Tibial artery (tissue), 4 donors: ENCODE results near the gene TMEM135.

Experiments used
- DNase-seq, 2 donors: peaks; one replicate each; pipeline ENCODE4 v3.0.0-alpha.2; 2019
- H3K27ac ChIP-seq, 2 donors: fragments of 200-600 bp; sonication (generic) in 1 of 2; 1 replicate in 1 of 2; 2 replicates in 1 of 2; pipeline ENCODE4 v1.5.1; 2018 to 2019; ENCODE audit warnings: mild to moderate bottlenecking in 1 of 2
- H3K27me3 ChIP-seq, 2 donors: fragments of 200-600 bp; sonication (generic) in 1 of 2; one replicate each; pipeline versions ENCODE4 v1.5.1 to v1.6.0; 2016 to 2019
- H3K36me3 ChIP-seq, 3 donors: fragments of 200-600 bp; sonication (generic) in 2 of 3; one replicate each; pipeline ENCODE4 v1.5.1; 2016 to 2019; ENCODE audit warnings: mild to moderate bottlenecking in 2 of 3
- H3K4me1 ChIP-seq, 4 donors: fragments of 200-600 bp; sonication (generic) in 2 of 4; 1 replicate in 3 of 4; 2 replicates in 1 of 4; pipeline ENCODE4 v1.5.1; 2016 to 2019
- H3K4me3 ChIP-seq, 2 donors: fragments of 200-600 bp; sonication (generic) in 1 of 2; 1 replicate in 1 of 2; 2 replicates in 1 of 2; pipeline ENCODE4 v1.5.1; 2018 to 2019; ENCODE audit warnings: mild to moderate bottlenecking in 2 of 2
- H3K9me3 ChIP-seq, 3 donors: fragments of 200-600 bp; sonication (generic) in 1 of 3; one replicate each; pipeline ENCODE4 v1.5.1; 2016 to 2019
- CTCF ChIP-seq, 2 experiments: fragments of 200-600 bp in 1 of 2; fragments of 450-650 bp in 1 of 2; IDR thresholded peaks; one replicate each; pipeline ENCODE4 v1.5.1; 2017 to 2019; ENCODE audit warnings: antibody characterized with exemption in 2 of 2, mild to moderate bottlenecking in 1 of 2, moderate library complexity in 1 of 2
- intact Hi-C: fragments of 100-400 bp; cut with DNase I; formaldehyde crosslinking; loops from one replicate; pipeline ENCODE4 v1.15.0; 2023; ENCODE audit warnings: low total_unique reads

Gene TMEM135

GRCh38 chr11:87255589-87255988 lies 217.9 kb downstream of the TMEM135 start:
- Histone ChIP-seq H3K27me3 (no peaks in the 10 kb centered on the region), H3K9me3 (no peaks in the 10 kb centered on the region), H3K4me3 (no peak overlapping the region), H3K4me1 (peaks cover 0 to 11% (median 3%) of the 10 kb centered on the region in 4 donors), H3K36me3 (no peaks in the 10 kb centered on the region), H3K27ac (peak overlapping the region in 1 of 2 donors; percentile 28)
- DNase-seq: no peak
- intact Hi-C loops: no loop called here
- TF ChIP-seq CTCF (IDR thresholded peaks at IDR 0.05): no peak

- Histone ChIP-seq H3K27ac (no peak overlapping the region), H3K36me3 (no peaks in the 10 kb centered on the region), H3K4me1 (peaks cover 0 to 21% (median 3%) of the 10 kb centered on the region in 4 donors), H3K9me3 (no peaks in the 10 kb centered on the region), H3K4me3 (no peak overlapping the region), H3K27me3 (no peaks in the 10 kb centered on the region)
- DNase-seq: no peak
- no peak for TF ChIP-seq CTCF (IDR thresholded peaks at IDR 0.05)
- intact Hi-C loops: no loop called here
Measured at GRCh38 chr11:87256694-87257340, 219.1 kb downstream of the TMEM135 start.

GRCh38 chr11:87258171-87258833 lies 220.6 kb downstream of the TMEM135 start:
- intact Hi-C loops: no loop called here
- Histone ChIP-seq H3K27ac (no peak overlapping the region), H3K9me3 (no peaks in the 10 kb centered on the region), H3K27me3 (no peaks in the 10 kb centered on the region), H3K4me3 (no peak overlapping the region), H3K36me3 (no peaks in the 10 kb centered on the region), H3K4me1 (peaks cover 0 to 28% (median 3%) of the 10 kb centered on the region in 4 donors)
- no peak for DNase-seq
- TF ChIP-seq CTCF (IDR thresholded peaks at IDR 0.05): no peak

GRCh38 chr11:87259736-87260135 lies 222.0 kb downstream of the TMEM135 start:
- intact Hi-C loops: no loop called here
- TF ChIP-seq CTCF (IDR thresholded peaks at IDR 0.05): no peak
- no peaks in the 10 kb centered on the region for H3K27me3 ChIP-seq
- H3K4me1 ChIP-seq: peaks cover 0 to 35% (median 5%) of the 10 kb centered on the region in 4 donors
- no peak overlapping the region for H3K4me3 ChIP-seq
- no peak for DNase-seq
- no peaks in the 10 kb centered on the region for H3K9me3 ChIP-seq
- no peaks in the 10 kb centered on the region for H3K36me3 ChIP-seq
- no peak overlapping the region for H3K27ac ChIP-seq

GRCh38 chr11:87260811-87261210 lies 223.1 kb downstream of the TMEM135 start:
- Histone ChIP-seq H3K27me3 (no peaks in the 10 kb centered on the region), H3K4me3 (no peak overlapping the region), H3K9me3 (no peaks in the 10 kb centered on the region), H3K36me3 (no peaks in the 10 kb centered on the region), H3K27ac (peak overlapping the region in 1 of 2 donors; percentile 10), H3K4me1 (peaks cover 0 to 43% (median 5%) of the 10 kb centered on the region in 4 donors)
- no peak for TF ChIP-seq CTCF (IDR thresholded peaks at IDR 0.05)
- intact Hi-C loops: no loop called here
- no peak for DNase-seq
